GM19193 (cell line): Measurements from ENCODE around the gene MAGEC1.

Experiments
- POLR2A ChIP-seq: IDR thresholded peaks from 4 replicates; pipeline ENCODE4 v1.6.1; 2011; ENCODE audit not compliant: insufficient read depth, insufficient read length; ENCODE audit errors: extremely low read depth

Gene MAGEC1

GRCh38 chrX:141903400-141904155 is at the start of gene MAGEC1:
TSS of gene MAGEC1 (plus strand) at chrX:141903894. CDS start at chrX:141905073, 1,179 bp downstream.
- TF ChIP-seq POLR2A = no peak

DNA sequence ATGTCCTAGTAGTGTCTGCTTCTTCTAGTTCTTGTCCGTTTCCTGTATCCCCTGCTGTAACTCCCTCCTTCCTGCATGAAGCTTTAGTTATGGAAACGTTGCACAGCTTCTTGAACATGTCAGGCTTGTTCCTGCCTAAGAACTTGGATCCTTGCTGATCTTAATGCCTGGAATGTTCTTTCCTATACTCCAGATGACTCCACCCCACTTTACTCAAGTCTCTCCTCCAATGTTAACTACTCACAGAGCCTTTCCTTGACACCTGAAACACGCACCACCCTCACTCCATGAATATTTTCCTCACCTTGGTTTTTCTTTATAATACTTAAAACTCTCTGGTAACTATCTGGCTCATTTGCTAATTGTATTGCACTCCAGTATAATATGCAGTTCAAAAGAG is 46.2 kb upstream of the MAGEC1 start:
- TF ChIP-seq POLR2A = no peak

DNA sequence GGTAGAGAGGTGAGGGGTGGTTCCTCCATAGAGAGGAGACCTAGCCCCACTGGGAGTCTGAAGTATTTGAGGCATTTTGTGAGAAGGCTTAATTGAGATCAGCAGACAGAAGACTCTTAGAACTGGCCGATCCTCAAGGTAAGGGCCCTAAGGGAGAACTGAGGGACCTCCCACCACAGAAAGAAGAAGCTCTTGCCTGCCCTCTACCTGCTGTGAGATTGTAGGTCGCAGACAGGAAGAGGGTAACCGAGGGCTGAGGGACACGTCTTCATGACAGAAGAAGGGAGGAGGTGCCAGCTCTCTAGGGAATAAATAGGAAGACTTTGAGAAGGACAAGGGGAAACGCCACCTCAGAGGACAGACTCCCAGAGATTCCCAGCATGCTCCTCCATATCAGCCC is 24.1 kb upstream of the MAGEC1 start:
- no peak for TF ChIP-seq POLR2A

- TF ChIP-seq POLR2A = no peak
These were observed 9.0 kb upstream of the MAGEC1 start for GRCh38 chrX:141894733-141895132.

DNA sequence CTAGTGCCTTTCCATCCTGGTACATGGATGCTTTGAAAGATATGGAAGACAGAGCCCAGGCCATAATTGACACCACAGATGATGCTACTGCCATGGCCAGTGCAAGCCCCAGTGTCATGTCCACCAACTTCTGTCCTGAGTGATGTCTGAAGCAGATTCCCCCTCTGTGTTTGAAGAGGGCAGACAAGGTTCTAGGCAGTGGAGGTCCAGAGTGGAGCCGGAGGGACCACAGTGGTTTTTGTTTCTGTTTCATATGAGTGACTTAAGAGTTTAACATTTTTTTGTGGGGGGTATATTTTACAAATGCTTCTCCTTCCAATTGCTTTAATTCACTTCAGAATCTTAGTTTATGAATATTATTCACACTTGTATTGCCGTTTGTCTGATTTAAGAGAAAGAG is 6.0 kb upstream of the MAGEC1 start:
- TF ChIP-seq POLR2A = no peak

DNA sequence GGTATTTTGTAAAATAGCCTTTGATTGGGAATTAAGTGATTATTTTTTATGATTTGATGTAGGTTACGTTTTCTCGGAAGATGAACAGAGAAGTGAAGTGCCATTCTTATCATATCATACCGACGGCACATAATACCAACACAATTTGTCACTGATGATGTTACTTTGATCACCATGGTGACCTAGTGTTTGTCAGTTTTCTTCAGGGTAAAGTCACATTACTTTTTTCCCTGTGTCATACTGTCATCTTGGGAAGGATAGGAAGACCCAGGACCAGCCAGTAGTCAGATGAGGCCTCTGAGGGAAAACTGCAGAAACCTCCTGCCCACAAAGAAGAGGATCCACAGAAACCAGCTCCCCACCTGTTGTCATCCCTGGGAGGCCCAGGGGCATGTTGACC is 1.3 kb upstream of the MAGEC1 start:
- TF ChIP-seq POLR2A = no peak

DNA sequence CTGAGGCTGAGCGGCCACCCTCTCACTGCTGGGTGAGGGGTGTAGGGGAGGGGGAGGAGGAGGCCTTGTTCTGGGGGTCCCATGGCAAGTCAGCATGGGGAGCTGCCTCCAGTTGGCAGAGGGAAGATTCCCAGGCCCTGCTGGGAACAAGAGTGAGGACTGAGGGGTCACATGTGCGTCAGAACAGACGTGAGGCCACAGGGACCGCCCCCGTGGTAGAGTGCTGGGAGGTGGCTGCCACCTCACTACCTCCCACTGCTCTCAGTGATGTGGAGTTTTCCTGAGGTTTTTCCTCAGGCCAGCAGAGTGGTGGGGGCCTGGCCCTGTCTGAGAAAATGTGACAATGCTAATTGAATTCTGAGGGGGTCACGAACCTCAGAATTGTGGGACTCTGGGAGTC is 568 bp downstream of the MAGEC1 start:
- no peak for TF ChIP-seq POLR2A

- TF ChIP-seq POLR2A = no peak
These were observed 14.1 kb downstream of the MAGEC1 start for GRCh38 chrX:141917801-141918200.

- no peak for TF ChIP-seq POLR2A
These were observed 20.6 kb downstream of the MAGEC1 start for GRCh38 chrX:141924293-141924692.

GRCh38 chrX:141928432-141928831 is 24.7 kb downstream of the MAGEC1 start:
- TF ChIP-seq POLR2A = no peak

DNA sequence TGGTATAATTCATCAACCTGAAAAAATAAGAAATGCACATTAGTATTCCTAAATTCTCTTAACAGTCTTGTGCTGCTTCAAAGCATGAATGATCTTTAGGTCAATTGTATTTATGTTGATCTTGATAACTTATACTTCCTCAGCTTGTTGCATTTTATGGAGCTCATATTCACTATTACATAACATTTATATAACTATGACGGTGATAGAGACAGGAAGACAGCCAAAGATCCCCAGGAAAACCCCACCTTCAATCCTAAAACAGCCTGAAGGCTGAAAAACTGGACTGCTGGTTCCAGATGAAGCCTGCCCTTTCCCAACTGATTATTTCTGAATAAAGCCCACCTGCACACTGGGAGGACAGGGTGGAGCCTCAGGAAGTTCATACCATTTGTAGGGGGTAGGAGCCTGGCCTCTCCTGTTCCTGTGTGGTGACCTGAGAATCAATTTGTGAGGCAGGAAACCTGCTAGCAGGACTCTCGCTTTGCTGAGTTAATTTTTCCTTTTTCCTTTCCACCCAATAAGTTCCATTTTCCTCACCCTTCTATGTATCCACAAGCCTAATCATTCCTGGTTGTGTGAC is 30.5 kb downstream of the MAGEC1 start:
- no peak for TF ChIP-seq POLR2A

DNA sequence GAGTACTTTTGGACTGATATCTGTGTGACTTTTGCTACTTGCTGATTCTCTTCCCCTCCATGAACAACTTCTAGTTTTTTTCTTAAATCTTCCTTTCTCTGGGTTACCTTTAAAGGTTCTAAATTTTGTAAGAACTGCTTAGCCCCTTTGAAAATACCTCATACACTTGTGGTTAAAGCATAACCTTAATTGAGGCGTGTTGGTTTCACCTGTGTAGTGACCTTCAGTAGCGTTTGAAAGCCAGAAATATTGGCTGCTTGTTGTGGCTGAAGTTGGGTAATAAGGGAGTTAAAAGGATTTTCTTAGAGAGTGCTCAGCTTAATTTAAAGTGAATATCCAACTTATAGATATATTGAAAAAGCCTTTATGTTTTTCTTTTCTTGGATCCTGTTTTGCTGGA is 32.0 kb downstream of the MAGEC1 start:
- no peak for TF ChIP-seq POLR2A

GRCh38 chrX:141936080-141936479 is 32.4 kb downstream of the MAGEC1 start:
- TF ChIP-seq POLR2A = no peak

GRCh38 chrX:141941234-141941633 is 37.5 kb downstream of the MAGEC1 start:
- TF ChIP-seq POLR2A = no peak

- no peak for TF ChIP-seq POLR2A
These were observed 41.7 kb downstream of the MAGEC1 start for GRCh38 chrX:141945426-141945825.

DNA sequence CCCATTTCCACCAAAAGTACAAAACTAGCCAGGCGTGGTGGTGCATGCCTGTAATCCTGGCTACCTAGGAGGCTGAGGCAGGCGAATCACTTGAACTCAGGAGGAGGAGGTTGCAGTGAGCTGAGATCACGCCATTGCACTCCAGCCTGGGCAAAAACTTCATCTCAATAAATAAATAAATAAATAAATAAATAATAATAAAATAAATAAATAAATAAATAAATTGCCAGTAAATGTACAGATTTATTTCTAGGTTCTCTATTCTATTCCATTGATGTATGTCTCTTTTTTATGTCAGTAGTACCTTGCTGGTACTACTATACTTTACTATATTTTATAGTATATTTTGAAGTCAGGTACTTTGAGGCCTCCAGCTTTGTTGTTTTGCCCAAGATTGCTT is 43.7 kb downstream of the MAGEC1 start:
- TF ChIP-seq POLR2A = no peak
